GM18861 (cell line): Measurements from ENCODE around the gene CNRIP1.

Source experiments
- ATAC-seq: cut with Tn5 transposase; IDR thresholded peaks from one replicate; pipeline ENCODE4 v1.9.1; 2021; ENCODE audit not compliant: unreplicated experiment

The CNRIP1 gene

DNA sequence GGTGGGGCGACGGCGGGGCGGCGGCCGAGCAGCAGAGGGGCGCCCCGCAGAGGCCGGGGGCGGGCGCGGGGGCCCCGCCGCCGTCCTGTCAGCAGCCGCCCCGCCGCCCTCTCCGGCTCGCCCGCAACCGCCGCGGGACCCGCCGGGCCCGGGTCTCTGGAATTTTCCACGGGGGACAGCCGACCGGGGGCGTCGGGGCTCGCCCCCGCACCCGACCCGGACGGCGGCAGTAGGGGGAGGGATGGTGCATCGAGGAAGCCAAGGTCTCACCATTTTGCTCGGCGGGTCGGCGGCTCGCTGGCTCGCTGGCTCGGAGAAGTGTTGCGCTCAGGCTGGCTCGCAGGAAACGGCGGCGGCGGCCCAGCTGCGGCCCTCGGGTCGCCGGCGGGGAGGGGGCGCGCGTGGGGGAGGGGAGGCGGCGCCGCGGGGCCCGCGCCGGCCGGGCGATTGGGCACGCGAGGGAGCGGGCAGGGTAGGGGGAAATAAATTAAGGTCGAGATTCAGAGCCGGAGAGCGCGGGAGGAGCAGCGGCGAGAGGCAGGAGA is 67.8 kb downstream of the CNRIP1 start:
- ATAC-seq, result no peak

DNA sequence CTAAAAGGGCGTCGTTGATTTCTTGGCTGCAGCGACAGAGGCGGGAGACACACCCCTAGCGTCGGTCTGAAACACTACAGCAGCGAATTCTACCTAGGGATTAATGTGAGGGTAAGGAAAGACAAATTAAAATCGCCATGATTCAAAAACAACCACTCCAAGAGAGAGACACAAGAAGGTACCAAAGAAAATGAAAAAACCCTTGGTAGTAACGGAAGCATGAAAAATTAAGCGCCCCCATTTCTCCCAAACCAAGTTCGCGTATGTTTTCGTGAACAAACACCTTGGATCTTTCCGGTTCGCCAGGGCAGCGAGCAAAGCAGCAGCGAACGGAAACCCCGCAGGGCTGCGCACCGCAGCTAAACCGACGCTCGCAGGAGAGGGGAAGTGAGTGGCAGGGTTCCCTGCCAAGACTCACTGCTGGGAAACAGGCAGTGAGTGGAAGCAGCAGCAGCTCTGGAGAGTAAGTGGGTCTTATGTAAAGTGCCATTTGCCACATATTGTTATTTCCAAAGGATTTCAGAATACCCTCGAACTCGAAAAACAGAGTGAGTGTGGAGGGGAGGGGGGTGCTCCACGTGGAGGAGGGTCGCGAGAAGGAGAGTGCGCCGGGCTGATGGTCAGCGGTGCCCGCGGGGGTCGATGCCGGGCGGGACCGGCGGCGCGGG is 68.4 kb downstream of the CNRIP1 start:
- peak; percentile 46 for ATAC-seq

DNA sequence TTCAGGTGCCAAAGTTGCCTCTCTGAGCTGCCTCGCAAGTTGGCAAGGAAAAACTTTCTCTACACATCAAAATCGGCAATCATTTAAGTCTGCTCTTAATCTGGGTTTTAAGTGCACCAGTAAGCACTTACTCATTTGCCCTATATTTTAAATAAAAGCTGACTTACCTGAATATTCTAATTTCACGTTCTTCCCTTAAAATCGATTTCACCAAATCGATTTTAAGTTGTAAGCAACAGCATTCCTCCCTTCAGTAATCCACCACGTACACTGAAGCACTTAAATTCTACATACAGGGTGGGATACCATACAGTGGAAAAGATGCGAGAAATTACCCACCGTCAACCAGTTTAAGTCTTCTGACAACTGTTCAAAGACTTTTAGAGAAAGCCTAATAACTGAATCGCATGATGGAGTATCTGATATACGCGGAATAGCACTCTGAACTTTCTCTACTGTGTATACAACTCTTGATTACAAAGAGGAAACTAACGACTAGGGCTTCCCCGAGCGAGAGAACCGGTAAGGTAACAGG is 69.0 kb downstream of the CNRIP1 start:
- no peak for ATAC-seq

DNA sequence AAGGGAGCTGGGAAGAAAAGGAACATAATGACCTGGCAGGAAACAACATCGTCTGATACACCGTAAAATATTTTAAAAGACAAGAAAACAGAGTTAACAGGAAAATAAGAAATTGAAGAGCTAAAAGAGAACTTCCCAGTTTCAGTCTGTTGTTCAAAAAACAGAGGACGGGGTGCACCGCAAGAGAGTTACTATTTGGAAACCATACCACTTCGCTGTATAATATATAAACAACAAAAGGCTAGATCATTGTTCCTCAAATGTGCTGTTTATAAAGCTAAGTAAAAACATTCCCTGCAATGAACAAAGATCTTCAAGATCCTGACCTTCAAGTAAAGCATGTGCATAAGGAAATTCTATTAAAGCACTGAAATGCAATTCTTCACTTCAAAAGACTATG is 69.6 kb downstream of the CNRIP1 start:
- no peak for ATAC-seq

DNA sequence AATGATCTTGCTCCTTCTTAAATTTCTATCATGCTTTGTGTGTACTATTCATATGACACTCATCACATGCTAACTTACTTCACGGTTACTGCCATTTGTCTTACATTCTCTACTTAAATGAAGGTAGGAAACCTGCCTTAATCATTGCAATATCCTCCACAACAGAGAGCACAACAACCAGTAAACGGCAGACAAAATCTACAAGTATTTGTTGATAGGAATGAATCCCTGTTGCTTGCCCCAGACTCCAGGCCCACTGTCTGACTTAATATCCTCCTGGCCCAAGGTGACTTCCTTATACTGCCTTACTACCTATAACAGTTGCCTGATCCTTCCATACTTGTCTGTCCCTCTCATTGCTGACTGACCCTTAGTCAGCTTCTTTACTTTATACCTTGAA is 70.9 kb downstream of the CNRIP1 start:
- ATAC-seq, result no peak

DNA sequence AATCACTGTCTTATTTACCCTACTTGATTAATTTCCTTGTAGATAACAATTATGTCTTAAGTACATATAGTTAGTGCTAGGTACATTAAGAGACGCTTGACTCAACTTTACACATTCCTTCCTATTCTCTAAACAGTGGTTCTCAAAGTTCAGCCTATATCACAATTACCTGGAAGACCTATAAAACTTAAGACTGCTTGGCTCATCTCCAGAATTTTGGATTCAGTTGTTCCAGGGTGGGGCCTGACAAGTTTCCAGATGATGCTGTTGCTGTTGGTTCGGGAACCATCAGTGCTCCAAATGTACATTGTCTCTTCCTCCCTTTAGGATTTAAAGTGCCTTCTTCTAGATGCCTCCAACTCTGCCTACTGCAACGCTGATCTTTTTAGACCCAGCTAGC is 71.4 kb downstream of the CNRIP1 start:
- ATAC-seq, result no peak

DNA sequence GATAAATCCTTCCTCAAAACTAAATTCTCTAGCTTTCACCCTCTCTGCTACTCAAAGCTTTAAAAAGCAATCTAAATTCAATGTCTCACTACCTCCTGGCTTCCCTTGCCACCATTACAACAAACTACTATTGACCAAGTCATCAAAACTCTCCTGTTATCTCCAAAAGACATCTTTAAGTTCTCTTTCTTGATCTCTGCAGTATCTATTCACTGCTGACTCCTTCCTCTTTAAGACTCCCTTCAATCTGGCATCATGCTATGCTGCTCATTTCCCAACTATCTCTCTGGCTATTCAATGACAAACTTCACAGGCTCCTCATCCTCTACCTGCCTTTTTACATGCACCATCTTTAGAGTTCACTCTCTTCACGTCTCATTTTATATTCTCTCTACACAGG is 73.4 kb downstream of the CNRIP1 start:
- ATAC-seq, result no peak

DNA sequence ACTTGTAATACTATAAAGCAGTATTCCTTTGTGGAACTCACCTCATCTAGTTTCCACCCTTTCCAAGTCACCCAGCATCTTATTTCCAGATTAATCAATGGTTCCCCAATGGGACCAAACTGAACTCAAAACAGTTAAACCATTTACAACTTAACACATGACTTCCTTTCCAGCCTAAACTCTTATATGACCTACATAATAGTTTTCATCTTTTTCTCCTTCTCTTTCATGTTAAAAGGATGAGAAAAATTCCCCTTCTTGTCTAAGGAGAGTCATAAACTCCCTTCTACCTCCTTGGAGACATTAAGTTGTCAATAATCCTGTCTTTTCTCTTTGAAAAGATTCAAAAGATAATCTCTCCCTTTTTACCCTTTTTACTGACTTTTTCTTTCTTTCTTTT is 74.1 kb downstream of the CNRIP1 start:
- ATAC-seq, result no peak

DNA sequence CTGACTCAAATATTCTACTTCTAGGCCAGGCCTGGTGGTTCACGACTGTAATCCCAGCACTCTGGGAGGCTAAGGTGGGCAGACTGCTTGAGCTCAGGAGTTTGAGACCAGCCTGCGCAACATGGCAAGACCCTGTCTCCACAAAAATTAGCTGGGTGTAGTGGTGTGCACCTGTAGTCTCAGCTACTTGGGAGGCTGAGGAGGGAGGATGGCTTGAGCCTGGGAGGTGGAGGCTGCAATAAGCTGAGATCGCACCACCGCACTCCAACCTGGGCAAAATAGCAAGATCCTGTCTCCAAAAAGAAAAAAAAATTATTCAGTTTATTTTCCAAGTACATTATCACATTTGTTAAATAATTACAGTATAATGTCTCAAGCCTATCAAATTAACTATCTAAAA is 74.7 kb downstream of the CNRIP1 start:
- ATAC-seq, result no peak

DNA sequence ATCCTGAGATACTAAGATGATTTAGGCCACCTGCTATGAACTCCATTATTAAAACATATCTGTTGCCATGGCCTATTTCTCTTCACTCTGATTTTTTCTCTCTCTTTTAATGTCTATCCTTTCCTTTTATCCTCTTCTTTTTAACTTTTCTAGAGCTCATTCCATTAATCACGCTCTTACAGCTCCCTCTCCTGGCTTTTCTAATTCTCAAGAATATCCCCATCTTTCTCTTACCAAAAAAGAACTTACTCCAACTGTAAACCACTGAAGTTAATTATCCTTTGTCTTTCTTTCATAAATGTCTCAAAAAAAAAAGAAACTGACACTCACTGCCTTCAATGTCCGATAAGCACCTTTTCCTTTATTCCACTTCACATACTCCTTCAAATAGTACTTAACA is 75.3 kb downstream of the CNRIP1 start:
- no peak for ATAC-seq
